Heart left ventricle (tissue), 13 donors: ENCODE measurements around the gene ATAD3B.

Experiments
- CTCF ChIP-seq, 12 donors: fragments of 200-600 bp; sonication (generic) in 4 of 12; IDR thresholded peaks; one replicate each; pipeline versions ENCODE4 v1.5.0 to v1.8.0; 2018 to 2022; ENCODE audit warnings: antibody characterized with exemption in 12 of 12, mild to moderate bottlenecking in 5 of 12
- POLR2A ChIP-seq, 2 donors: fragments of 450-650 bp; IDR thresholded peaks; one replicate each; pipeline ENCODE4 v1.6.1; 2017; ENCODE audit warnings: antibody characterized with exemption in 2 of 2, mild to moderate bottlenecking in 2 of 2, moderate library complexity in 2 of 2
- donor health status: ischemic (EF 13 %, LVEDD 7.1; RV severe dilation, severe dysfunction).
- donor health status: DM: no; HTN: yes; CAD: no.
- donor health status: DM: no; HTN: no; CAD: no.
- donor health status: ischemic (EF 25% LVEDD 6.9; RV normal size, moderate dysfunction).
- donor health status: ischemic (EF 25% LVEDD 5.7; RV mildly dilated, moderate dysfunction).
- donor health status: ischemic (EF 35%, LVEDD 5.7; RV mildly dilated, moderate dysfunction).
- donor health status: nonischemic (EF 11% LVEDD 7.7; RV severe dilation, severe dysfunction).
- donor health status: DM: yes; HTN: yes; CAD: no.
- donor health status: PGD.
- donor health status: ischemic (EF 29% LVEDD 5.4; RV normal size, mild dysfunction).
- donor health status: nonischemic (EF 23%, LVEDD 6.1; RV moderate dilation, normal function).

DNA sequence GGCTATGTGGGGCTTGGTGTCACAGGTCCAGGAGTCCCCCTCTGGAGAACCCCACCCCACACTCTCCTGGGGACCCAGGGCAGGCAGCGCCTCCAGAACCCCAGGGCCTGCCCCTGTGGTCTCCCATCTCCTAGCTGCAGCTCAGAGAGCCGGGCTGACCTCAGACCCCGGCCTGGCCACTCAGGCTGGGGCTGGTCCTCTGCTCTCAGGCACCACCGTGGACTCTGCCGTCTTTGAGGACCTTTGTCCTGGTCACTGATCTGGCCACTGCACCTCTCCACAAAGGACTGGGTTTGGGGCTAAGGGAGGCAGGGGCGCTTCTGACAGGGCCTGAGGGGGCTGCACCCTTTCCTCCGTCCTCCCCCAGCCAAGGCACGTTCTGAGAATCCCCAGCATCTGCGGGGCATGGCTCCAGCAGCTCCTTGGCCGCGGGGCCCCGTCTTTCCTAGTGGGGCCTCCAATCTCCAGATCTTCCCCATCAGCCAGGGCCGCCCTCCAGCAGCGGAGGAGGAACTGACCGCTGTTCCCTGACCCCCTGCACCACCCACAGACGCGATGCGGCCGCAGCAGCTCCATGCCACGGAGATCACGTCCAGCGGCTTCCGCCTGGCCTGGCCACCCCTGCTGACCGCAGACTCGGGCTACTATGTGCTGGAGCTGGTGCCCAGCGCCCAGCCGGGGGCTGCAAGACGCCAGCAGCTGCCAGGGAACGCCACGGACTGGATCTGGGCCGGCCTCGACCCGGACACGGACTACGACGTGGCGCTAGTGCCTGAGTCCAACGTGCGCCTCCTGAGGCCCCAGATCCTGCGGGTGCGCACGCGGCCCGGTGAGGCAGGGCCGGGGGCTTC is 32.8 kb upstream of the ATAD3B start:
- TF ChIP-seq POLR2A (IDR thresholded peaks at IDR 0.05) (no peak), CTCF (IDR thresholded peaks at IDR 0.05) (no peak)
